ENCODE data around the gene TRABD2B. TPM values are rescaled to one million over a fixed set of nuclear protein-coding genes. Genes with fewer than 3 reads are reported as not detected.

TRABD2B gene
- total RNA-seq, 1 experiment from 2014 or later, result 0.96 TPM

DNA sequence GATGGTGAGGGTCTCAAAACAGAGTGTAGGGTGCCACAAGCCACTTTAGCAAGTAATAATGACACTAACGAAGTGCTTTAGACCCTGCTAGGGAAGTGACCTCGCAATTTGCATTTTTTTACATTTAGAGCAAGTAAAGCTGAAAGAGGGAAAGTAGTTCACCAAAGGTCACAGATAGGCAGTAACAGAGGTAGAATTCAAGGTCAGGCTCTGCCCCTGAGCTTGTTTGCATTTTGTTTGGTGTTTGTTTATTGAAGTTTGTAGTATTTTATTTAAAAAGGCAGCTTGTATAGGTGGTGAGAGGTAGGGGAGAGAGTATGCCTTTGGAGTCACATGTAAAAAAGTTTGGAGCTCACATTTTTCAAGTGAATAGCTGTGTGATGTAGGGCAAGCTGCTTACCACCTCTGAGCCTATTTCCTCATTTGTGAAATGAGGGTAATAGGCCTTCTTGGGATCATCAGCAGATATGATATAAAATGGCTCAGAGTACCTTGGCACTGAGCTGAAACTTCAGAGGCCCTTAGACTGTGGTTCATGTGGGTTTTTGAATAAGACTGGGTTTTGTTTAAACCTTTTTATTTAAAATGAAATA is 142.5 kb downstream of the TRABD2B start:
- ChIA-PET CTCF (interaction anchor here (0.5 to 1.5 kb wide), 2 partner anchors 18 to 25 kb away, joined by 5 to 6 read pairs; no protein-coding TSS in a partner anchor), POLR2A (no interaction called here)
- no peak overlapping the region for H3K27ac Mint-ChIP-seq (ENCODE audit: low read depth, unreplicated experiment)
- H3K4me3 Mint-ChIP-seq (ENCODE audit: unreplicated experiment), result no peak overlapping the region
- no peak for TF ChIP-seq CTCF (IDR thresholded peaks at IDR 0.05; ENCODE audit: unreplicated experiment)
- H3K27me3 Mint-ChIP-seq (ENCODE audit: insufficient read depth, unreplicated experiment), result no peaks in the 10 kb centered on the region
- intact Hi-C loops (cut with micrococcal nuclease), result no loop called here
- BruUV-seq (replicated peaks), result no TSS peak
- no peak for DNase-seq (ENCODE audit: unreplicated experiment)
- peaks cover 6% of the 10 kb centered on the region for H3K36me3 Mint-ChIP-seq (ENCODE audit: insufficient read depth, unreplicated experiment)
- H3K9me3 Mint-ChIP-seq (ENCODE audit: unreplicated experiment), result no peaks in the 10 kb centered on the region
- H3K4me1 Mint-ChIP-seq (ENCODE audit: insufficient read depth, unreplicated experiment), result no peaks in the 10 kb centered on the region

GRCh38 chr1:47853852-47854251 is 143.3 kb downstream of the TRABD2B start:
- no TSS peak for BruUV-seq (replicated peaks)
- Mint-ChIP-seq H3K4me1 (ENCODE audit: insufficient read depth, unreplicated experiment) (no peaks in the 10 kb centered on the region), H3K27ac (ENCODE audit: low read depth, unreplicated experiment) (no peak overlapping the region), H3K4me3 (ENCODE audit: unreplicated experiment) (no peak overlapping the region), H3K27me3 (ENCODE audit: insufficient read depth, unreplicated experiment) (no peaks in the 10 kb centered on the region), H3K9me3 (ENCODE audit: unreplicated experiment) (no peaks in the 10 kb centered on the region), H3K36me3 (ENCODE audit: insufficient read depth, unreplicated experiment) (peaks cover 6% of the 10 kb centered on the region)
- no peak for TF ChIP-seq CTCF (IDR thresholded peaks at IDR 0.05; ENCODE audit: unreplicated experiment)
- POLR2A ChIA-PET, result no interaction called here
- intact Hi-C loops (cut with micrococcal nuclease), result no loop called here
- no peak for DNase-seq (ENCODE audit: unreplicated experiment)
- CTCF ChIA-PET, result interaction anchor here (0.6 to 1.5 kb wide), 3 partner anchors 19 to 150 kb away, joined by 3 to 6 read pairs (median 5); no protein-coding TSS in a partner anchor

GRCh38 chr1:47853059-47853458 is 144.1 kb downstream of the TRABD2B start:
- CTCF ChIA-PET, result interaction anchor here (1.5 kb wide), 1 partner anchor 19 kb away, joined by 6 read pairs; no protein-coding TSS in a partner anchor
- intact Hi-C loops (cut with micrococcal nuclease), result no loop called here

More at GRCh38 chr1:47853059-47853458, 144.1 kb downstream of the TRABD2B start:
- POLR2A ChIA-PET, result no interaction called here
- no peak for DNase-seq (ENCODE audit: unreplicated experiment)
- no peak overlapping the region for H3K4me3 Mint-ChIP-seq (ENCODE audit: unreplicated experiment)
- BruUV-seq (replicated peaks), result no TSS peak
- H3K4me1 Mint-ChIP-seq (ENCODE audit: insufficient read depth, unreplicated experiment), result no peaks in the 10 kb centered on the region
- H3K36me3 Mint-ChIP-seq (ENCODE audit: insufficient read depth, unreplicated experiment), result peaks cover 6% of the 10 kb centered on the region
- no peaks in the 10 kb centered on the region for H3K27me3 Mint-ChIP-seq (ENCODE audit: insufficient read depth, unreplicated experiment)
- no peaks in the 10 kb centered on the region for H3K9me3 Mint-ChIP-seq (ENCODE audit: unreplicated experiment)
- TF ChIP-seq CTCF (IDR thresholded peaks at IDR 0.05; ENCODE audit: unreplicated experiment), result no peak
- H3K27ac Mint-ChIP-seq (ENCODE audit: low read depth, unreplicated experiment), result no peak overlapping the region
